SHP77 treated with DMSO at 0.1 percent for 48 hours (cell line): Measurements from ENCODE around the gene TDO2.

ENCODE experiments used
- DNase-seq: peaks from one replicate; lab custom pipeline; 2025; lab: John Stamatoyannopoulos, UW

Gene TDO2

GRCh38 chr4:155954118-155954685 is 50.7 kb downstream of the TDO2 start:
- DNase-seq: no peak

- DNase-seq: no peak
These were observed 51.4 kb downstream of the TDO2 start for GRCh38 chr4:155954939-155955338.

GRCh38 chr4:155956461-155956860 is 53.0 kb downstream of the TDO2 start:
- DNase-seq: no peak

GRCh38 chr4:155959417-155959816 is 55.9 kb downstream of the TDO2 start:
- DNase-seq: no peak

- DNase-seq: no peak
These were observed 57.0 kb downstream of the TDO2 start for GRCh38 chr4:155960522-155960921.

GRCh38 chr4:155961575-155961974 is 58.1 kb downstream of the TDO2 start:
- DNase-seq: no peak

GRCh38 chr4:155962767-155963166 is 59.3 kb downstream of the TDO2 start:
- no peak for DNase-seq

- no peak for DNase-seq
These were observed 60.8 kb downstream of the TDO2 start for GRCh38 chr4:155964016-155964891.

- DNase-seq: no peak
These were observed 62.7 kb downstream of the TDO2 start for GRCh38 chr4:155966171-155966570.

GRCh38 chr4:155966731-155967395 is 63.4 kb downstream of the TDO2 start:
- no peak for DNase-seq
